GM21528 (cell line): ENCODE data around the gene METTL25B.
A peak's percentile ranks its signal among the peaks of the same experiment; 100 is the strongest.

Experiments
- ATAC-seq: cut with Tn5 transposase; IDR thresholded peaks from one replicate; pipeline ENCODE4 v1.9.1; 2021; ENCODE audit warnings: mild to moderate bottlenecking, moderate library complexity; ENCODE audit not compliant: unreplicated experiment, low FRiP score

METTL25B gene

GRCh38 chr1:156727926-156728598, at the start of gene METTL25B:
METTL25B (plus strand) TSS chr1:156728469; CDS start chr1:156729105, 636 bp downstream.
- ATAC-seq = peak; percentile 53

- ATAC-seq = no peak
These were observed 48.2 kb upstream of the METTL25B start for GRCh38 chr1:156680056-156680455.

- no peak for ATAC-seq
These were observed 46.9 kb upstream of the METTL25B start for GRCh38 chr1:156681196-156681960.

DNA sequence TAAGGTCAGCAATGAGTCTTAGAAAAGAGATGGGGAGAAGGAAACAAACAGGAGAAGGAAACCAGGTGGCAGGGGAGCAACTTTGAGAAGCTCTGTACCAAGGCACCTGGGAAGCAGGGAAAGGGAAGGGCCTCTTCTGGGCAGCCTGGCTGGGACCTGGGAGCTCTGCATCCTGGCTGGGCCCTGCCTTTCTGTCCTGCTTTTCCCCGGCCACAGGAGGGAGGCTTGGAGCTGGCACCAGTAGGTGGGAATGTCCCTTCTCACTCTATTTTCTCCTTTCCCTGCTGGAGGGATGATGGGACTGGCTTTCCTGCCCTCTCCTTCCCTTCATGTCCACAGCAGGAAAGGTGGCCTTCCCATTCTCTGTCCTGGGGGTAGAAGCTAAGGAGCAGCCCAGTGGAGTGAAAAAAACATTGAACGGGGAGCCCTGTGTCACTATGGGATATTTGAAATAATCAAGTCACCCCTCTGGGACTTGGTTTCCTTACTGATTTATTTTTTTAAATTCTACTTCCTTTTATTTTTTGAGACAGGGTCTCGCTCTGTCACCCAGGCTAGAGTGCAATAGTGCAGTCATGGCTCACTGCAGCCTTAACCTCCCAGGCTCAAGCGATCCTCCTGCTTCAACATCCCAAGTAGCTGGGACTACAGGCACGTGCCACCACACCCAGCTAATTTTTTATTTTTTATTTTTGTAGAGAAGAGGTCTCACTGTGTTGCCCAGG, 45.9 kb upstream of the METTL25B start:
- ATAC-seq = no peak

GRCh38 chr1:156684227-156684782, 44.0 kb upstream of the METTL25B start:
- no peak for ATAC-seq

DNA sequence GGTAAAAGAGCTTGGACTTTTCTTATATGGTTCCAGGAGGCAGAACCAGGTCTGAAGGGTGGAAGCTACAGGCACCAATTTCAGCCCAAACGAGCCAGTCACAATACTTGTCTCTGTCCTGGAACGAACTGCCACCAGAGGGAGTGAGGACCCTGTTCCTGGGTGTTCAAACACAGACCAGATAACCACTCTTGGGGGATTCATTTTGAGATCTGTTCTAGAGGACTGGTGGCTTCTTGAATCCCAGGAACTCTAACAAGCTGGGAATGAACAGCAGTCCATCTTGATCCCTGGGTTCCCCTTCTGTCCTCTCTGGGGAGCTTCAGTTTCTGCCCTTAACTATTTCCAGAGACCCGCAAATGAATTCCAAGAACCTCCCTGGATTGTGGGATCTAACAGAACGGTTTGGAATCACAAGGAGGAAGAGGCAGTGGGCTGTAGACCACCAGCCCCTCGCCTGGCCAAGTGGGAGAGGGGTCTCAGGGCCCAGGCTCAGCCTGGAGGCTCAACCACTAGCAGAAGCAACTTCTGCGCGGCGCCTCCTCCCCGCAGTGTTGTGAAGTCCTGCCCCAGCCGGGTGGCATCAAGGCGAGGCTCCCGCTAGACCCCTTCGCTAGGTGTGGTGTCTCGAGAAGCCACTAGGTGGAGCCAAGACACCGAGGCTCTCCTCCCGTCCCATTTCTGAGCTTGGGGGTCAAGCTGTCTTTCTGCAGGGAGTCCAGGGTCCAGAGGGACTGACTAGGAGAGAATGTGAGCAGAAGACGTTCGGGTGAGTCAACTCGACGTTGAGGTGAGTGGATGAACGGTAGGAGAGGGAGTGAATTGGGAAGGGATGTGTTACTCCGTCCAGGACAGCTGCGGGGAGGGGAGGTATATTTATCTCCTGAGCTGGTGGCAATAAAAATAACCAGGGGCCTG, 39.0 kb upstream of the METTL25B start:
- ATAC-seq = no peak

DNA sequence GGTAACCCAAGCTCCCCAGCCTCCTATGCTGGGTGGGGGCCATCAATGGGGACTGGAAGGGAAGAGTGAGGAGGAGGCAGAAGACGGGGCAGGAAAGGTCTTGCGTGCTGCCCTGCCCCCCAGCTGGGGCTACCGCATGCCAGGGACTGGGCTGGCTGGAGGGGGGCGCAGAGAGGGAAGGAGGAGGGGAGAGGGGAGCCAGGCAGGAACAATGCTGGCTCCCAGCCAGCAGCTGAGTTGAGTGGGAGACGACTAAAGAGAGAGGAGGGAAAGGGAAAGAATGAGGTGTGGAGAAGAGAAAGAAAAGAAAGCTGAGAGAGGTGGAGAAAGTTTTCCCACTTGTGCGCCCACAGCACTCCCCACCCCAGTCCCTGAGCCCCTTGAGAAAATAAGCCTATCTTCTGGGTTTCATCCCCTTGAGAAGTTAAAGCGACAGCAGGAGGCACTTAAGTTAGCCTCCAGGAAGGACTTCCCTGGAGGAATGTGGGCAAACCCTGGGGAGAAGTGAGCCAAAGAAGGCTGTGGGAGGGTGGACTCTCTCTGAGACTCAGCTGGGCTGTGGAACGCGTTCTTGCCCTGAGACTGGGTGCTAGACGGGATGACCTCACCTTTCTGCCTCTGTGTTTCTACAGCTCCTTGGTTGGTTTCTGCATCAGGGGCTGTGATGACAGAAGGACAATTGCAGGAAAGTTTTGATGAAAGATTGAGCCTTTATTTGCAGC, 38.2 kb upstream of the METTL25B start:
- ATAC-seq = no peak

- no peak for ATAC-seq
These were observed 37.6 kb upstream of the METTL25B start for GRCh38 chr1:156690675-156691036.

DNA sequence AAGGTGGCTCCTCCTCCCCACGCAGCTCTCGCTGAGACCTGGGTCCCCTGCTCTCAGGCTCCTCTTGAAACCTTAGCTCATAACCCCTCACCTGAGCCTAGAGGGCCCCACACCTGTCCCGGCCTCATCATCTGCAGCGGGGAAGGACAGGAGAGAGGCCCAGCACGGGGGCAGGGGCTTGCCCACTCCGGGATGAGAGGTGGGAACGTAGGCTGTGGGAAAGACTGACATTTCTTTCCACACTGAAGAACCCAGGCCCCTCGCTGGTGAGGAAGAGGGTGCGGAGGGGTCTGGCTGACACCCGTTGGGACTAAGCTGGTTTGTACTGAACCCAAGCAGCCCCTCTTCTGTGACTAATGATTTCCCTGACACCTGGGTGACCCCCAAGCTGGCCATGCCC, 37.1 kb upstream of the METTL25B start:
- no peak for ATAC-seq

DNA sequence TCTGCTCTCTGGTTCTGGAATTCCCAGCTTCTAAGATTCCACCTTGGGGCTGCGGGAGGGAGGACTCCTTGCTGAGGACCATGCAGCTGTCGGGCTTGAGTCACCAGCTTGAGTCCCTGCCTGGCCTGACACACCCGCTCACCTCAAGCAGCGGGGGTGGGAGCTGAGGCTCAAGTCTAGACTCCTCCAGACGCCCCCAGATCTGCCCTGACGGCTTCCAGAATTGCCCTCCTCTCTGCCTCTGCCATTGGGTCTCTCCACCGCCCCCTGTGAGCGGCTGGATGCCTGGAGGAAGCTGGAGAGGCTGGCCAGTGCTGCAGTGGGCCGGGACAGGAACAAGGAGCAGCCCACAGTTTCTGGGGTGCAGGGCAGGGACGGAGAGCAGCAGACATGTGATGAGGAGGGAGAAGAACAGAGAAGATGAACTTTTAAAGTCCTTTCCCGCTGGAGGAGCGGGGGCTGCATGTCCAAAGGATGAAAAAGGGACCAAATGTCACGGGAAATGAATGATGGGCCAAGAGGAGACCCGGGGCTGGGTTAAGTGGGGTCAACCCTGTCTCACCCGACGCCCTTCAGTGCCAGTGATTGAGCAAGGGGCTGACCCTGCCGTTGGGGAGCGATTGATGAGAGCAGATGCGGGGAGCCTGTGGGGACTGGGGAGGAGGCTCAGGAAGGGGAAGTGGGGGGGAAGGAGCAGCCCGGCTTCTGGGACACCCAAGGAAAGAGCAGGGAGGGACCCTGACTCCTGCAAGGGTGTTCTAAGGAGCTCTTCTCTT, 36.4 kb upstream of the METTL25B start:
- ATAC-seq = no peak

DNA sequence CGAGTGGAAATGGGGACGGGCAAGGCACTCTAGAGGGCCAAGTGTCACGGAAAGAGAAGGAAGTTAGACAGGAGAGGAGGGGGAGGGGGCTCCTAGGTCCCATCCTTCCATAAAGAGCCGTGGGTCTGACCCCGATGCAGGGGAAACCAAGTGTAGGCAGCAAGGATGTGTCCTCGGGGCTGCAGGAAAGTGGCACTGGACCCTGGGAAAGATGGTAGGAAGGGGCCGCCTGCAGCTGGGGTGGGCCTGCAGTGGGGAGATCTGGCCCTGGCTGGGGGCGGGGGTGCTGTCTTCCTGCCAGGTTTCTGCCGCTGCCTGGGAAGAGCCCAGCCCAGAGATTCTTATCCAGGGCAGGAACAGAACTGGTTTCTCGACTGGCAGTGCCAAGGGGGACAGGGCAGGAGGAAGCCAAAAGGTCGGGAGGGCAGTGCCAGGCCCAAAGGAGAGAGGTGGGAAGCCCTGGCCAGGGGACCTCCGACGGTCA, 35.8 kb upstream of the METTL25B start:
- no peak for ATAC-seq

DNA sequence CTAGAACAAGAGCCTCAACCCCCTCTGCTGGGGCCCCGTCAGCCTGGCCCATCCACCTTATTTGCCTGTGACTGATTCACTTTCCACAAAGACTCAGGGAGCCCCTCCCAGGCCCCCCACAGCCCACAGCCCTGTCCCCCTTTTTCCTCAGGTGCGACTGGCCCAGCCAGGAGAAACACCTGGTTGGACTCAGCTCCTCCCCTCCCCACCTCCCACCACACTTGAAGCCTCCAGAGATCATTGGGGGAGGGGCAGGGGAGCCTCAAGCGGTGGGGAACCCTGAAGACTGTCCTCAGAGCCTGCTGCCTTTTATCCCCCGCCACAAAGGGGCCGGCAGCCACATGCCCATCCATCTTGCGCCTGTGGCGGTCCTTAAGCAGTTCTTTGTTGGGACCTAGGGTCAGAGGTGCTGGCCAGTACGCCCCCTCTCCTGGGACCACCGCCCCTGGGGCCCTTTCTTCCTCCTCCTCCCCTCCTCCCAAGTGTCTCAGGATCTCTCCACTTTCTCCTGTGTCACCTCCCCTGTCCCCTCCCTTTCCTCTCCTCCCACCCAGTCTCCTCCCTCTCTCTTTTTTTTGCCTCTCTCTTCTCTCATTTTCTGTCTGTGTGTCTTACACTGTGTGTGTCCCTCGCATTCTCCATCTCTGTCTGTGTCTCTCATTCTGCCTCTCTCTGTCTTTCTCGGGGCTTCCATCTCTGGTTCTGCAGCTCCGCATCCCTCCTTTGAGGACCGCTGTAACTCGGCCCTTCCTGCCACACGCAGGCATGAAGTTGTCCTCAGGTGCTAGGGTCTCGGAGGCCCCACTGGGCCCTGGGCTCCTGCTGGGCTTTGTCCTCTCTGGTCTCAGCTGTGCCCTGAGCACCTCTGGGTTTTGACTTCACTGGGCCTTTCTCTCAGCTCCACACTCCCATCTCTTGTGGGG, 35.1 kb upstream of the METTL25B start:
- ATAC-seq = no peak

GRCh38 chr1:156693848-156694689, 34.2 kb upstream of the METTL25B start:
- no peak for ATAC-seq

DNA sequence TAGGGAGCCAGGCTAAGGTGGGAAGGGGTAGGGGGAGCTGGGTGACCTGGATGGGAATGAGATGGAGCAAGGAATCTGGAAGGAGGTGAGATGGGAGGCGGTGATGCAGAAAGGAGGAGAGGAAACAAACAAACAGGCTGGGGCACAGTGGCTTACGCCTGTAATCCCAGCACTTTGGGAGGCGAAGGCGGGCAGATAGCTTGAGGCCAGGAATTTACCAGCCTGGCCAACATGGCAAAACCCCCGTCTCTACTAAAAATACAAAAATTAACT, 33.6 kb upstream of the METTL25B start:
- ATAC-seq = no peak

- ATAC-seq = no peak
These were observed 31.5 kb upstream of the METTL25B start for GRCh38 chr1:156696755-156697154.

DNA sequence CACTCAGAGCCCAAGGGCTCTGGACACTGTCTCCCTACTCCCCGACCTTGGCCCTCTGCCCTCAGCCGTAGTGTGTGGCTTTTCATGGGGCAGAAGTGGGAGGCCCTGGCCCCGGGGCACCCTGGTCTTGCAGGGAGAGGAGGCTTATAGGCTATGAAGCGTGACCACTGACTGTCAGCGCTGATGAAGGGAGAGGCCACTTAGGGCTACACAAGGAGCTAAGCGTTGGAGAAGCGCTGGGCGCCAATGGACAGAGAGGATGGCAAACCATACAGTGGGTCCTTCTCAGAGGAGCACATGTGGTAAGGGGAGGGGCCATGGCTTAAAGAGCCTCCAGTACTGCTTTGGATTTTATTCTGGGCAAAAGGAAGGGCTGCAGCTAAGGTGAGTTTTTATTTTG, 30.8 kb upstream of the METTL25B start:
- no peak for ATAC-seq

GRCh38 chr1:156698995-156699394, 29.3 kb upstream of the METTL25B start:
- no peak for ATAC-seq
